Measurements from ENCODE around the gene CDH16. TPM values are rescaled to one million over a fixed set of nuclear protein-coding genes. Genes with fewer than 3 reads are reported as not detected.

The CDH16 gene
- total and polyA plus RNA-seq, 2 donors (not counting 3 experiments of a cell fraction or from before 2014, with no cell fraction given), result not detected

- H4K20me1 ChIP-seq (replicated peaks; ENCODE audit: control insufficient read depth, extremely low read depth, insufficient read depth, low read length), result no peaks in the 10 kb centered on the region
- H3K9me3 ChIP-seq (replicated peaks; ENCODE audit: control insufficient read depth, insufficient read depth, low read length), result no peaks in the 10 kb centered on the region
- no TSS peak for BruUV-seq (replicated peaks)
- H3K9me1 ChIP-seq (replicated peaks; ENCODE audit: control insufficient read depth, extremely low read depth, insufficient read depth, low read length), result no peaks in the 10 kb centered on the region
- FAIRE-seq (no peak), DNase-seq (ENCODE audit: low read depth, low spot score) (no peak)
- ChIA-PET CTCF (interaction anchor here (0.7 to 3.8 kb wide), 14 partner anchors 8 to 447 kb away, joined by 3 to 55 read pairs (median 4); partner anchors contain the start of gene CES3), POLR2A (no interaction called here)
- no peak overlapping the region for H3K9ac ChIP-seq (replicated peaks; ENCODE audit: extremely low read depth, insufficient read depth, low read length)
- peaks cover 4 to 11% of the 10 kb centered on the region in 2 experiments for H3K27me3 ChIP-seq (ENCODE audit: control insufficient read depth in 2 of 2, insufficient read depth in 2 of 2, low read length in 2 of 2)
- no peak overlapping the region for H3K27ac ChIP-seq (ENCODE audit: insufficient read depth, low read depth, low read length)
- no peaks in the 10 kb centered on the region for H3K79me2 ChIP-seq (ENCODE audit: control insufficient read depth, insufficient read depth, low read length)
- no peaks in the 10 kb centered on the region for H3K36me3 ChIP-seq (ENCODE audit: control insufficient read depth in 2 of 2, extremely low read depth in 1 of 2, insufficient read depth in 2 of 2, low read length in 2 of 2)
- intact Hi-C loops (cut with micrococcal nuclease) (loop anchor here (10.0 kb wide), 1 partner anchor 442 kb away; the partner anchor contains the start of gene TPPP3), dilution Hi-C loops (cut with MboI; ENCODE audit: extremely low pct_ligation_motif_present, low sequenced_read_pairs) (no loop called here)
- H2AFZ ChIP-seq (ENCODE audit: low read depth, low read length), result no peak overlapping the region
- H3K4me2 ChIP-seq (ENCODE audit: insufficient read depth, low read length), result no peak overlapping the region
- peaks cover 9% of the 10 kb centered on the region for H3K4me1 ChIP-seq (ENCODE audit: control insufficient read depth, extremely low read depth, insufficient read depth, low read length)
- no peak for TF ChIP-seq MYC (IDR thresholded peaks at IDR 0.05; ENCODE audit: low read depth, low read length)
- no peak for TF ChIP-seq FOS (IDR thresholded peaks at IDR 0.05; ENCODE audit: borderline replicate concordance, insufficient read depth, low read length)
- TF ChIP-seq JUN (IDR thresholded peaks at IDR 0.05; ENCODE audit: borderline replicate concordance, insufficient read depth, insufficient read length, low read depth), result no peak
- no peak for TF ChIP-seq GATA2 (IDR thresholded peaks at IDR 0.05; ENCODE audit: insufficient read depth, insufficient read length, low read depth, low read length)
- TF ChIP-seq POLR2AphosphoS5 (IDR thresholded peaks at IDR 0.05; ENCODE audit: insufficient read depth, low read depth, low read length), result no peak
- TF ChIP-seq EZH2 (IDR thresholded peaks at IDR 0.05; ENCODE audit: borderline replicate concordance, low read depth, low read length, severe bottlenecking), result no peak
- TF ChIP-seq POLR2A (IDR thresholded peaks at IDR 0.05; ENCODE audit: low read depth, low read length), result no peak
- no peak for TF ChIP-seq MAX (IDR thresholded peaks at IDR 0.05; ENCODE audit: insufficient read depth, insufficient read length)
- no peak for TF ChIP-seq CTCF (IDR thresholded peaks at IDR 0.05; ENCODE audit: extremely low read depth in 1 of 2, insufficient read depth in 1 of 2, low read depth in 1 of 2, low read length in 2 of 2)
- H3K4me3 ChIP-seq (replicated peaks in 1 of 3; ENCODE audit: insufficient read depth in 1 of 3, low read depth in 1 of 3, low read length in 3 of 3), result no peak overlapping the region
Observed at GRCh38 chr16:66952430-66953110, 33.9 kb upstream of the CDH16 start.
